GM12872 (cell line): ENCODE results near the gene NFATC2IP.

Source experiments
- TF ChIP-seq, protein P1 (sequence below): IDR thresholded peaks from 3 replicates; pipeline ENCODE4 v1.5.1; 2011; ENCODE audit warnings: low read depth, mild to moderate bottlenecking, low read length, moderate library complexity; ENCODE audit not compliant: insufficient read depth

The NFATC2IP gene

DNA sequence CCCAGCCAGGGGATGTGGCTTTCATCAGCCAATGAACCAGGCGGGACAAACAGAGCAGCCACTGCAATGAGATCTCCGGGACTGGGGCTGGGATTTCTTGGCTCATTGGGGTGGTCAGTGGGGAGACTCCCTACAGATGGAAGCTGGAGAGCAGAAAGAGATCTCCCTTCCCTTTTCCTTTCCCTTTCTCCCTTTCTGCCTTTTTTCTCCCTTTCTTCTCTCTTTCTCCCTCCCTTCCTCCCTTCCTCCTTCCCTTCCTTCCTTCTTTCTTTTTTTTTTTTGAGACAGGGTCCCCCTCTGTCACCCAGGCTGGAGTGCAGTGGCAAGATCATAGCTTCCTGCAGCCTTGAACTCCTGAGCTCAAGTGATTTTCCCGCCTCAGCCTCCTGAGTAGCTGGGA, 48.1 kb downstream of the NFATC2IP start:
- TF ChIP-seq, protein P1, sequence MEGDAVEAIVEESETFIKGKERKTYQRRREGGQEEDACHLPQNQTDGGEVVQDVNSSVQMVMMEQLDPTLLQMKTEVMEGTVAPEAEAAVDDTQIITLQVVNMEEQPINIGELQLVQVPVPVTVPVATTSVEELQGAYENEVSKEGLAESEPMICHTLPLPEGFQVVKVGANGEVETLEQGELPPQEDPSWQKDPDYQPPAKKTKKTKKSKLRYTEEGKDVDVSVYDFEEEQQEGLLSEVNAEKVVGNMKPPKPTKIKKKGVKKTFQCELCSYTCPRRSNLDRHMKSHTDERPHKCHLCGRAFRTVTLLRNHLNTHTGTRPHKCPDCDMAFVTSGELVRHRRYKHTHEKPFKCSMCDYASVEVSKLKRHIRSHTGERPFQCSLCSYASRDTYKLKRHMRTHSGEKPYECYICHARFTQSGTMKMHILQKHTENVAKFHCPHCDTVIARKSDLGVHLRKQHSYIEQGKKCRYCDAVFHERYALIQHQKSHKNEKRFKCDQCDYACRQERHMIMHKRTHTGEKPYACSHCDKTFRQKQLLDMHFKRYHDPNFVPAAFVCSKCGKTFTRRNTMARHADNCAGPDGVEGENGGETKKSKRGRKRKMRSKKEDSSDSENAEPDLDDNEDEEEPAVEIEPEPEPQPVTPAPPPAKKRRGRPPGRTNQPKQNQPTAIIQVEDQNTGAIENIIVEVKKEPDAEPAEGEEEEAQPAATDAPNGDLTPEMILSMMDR = no peak

DNA sequence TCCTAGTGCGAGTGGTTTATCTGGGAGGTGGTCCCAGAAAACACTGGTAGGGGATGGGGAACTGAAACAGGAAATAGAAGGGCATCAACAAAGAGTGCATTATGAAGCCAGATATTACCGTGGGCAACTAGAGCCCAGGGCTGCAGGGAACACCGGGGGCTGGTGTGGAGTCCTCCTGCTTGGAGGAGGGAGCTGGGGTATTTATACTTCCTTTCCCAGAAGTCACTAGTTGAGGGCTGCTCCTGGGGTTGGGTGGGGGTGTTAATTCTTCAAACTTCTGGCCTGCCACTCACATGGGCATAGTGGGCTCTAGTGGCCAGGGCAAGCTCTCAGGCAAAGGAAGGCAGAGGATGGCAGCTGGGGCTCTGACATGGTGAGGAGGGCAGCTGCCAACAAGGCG, 48.8 kb downstream of the NFATC2IP start:
- TF ChIP-seq, protein P1 = no peak

DNA sequence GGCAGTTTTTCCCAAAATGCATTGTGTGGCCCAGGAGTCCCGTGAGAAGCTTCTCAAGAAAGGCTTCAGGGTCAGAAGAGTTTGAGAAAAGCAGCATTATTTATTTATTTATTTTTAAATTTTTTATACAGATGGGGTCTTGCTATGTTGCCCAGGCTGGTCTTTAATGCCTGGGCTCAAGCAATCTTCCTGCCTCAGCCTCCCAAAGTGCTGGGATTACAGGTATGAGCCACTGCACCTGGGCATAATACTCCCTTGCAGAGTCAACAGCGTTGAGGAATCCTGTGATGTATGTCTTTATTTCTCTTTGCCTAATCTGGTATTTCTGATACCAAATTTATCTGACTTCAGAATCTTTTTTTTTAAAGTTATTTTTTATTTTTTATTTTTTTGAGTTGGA, 49.3 kb downstream of the NFATC2IP start:
- TF ChIP-seq, protein P1 = no peak

DNA sequence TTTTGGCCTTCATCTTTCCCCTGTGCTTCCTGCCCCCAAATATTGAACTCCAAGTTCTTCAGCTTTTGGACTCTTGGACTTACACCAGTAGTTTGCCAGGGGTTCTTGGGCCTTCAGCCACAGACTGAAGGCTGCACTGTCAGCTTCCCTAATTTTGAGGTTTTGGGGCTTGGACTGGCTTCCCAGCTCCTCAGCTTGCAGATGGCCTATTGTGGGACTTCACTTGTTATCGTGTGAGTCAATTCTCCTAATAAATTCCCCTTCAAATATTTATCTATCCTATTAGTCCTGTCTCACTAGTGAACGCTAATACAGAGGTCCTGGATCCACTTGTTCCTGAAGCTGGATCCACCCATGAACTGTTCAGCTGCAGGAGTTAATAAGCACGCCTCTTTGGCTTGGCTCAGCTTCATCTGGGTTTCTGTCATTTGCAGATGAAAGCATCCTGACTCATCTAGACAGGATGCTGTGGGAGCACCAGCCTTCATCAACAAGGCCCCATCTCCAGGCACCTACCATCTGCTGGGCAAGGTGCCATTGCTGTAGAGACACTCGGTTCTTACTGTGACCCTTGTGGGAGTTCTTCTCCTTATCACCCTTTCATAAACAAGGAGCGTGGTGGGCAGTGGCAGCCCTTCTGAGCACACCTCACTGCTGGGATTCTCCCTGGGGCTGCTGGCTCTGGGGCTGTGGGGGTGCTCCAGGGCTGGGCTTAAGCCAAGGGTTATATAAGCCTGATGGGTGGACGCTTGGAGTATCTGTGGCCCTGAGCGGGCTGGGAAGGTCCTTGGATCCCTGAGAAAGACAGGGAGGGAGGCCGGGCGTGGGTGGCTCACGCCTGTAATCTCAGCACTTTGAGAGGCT, 57.2 kb downstream of the NFATC2IP start:
- TF ChIP-seq, protein P1 = no peak

DNA sequence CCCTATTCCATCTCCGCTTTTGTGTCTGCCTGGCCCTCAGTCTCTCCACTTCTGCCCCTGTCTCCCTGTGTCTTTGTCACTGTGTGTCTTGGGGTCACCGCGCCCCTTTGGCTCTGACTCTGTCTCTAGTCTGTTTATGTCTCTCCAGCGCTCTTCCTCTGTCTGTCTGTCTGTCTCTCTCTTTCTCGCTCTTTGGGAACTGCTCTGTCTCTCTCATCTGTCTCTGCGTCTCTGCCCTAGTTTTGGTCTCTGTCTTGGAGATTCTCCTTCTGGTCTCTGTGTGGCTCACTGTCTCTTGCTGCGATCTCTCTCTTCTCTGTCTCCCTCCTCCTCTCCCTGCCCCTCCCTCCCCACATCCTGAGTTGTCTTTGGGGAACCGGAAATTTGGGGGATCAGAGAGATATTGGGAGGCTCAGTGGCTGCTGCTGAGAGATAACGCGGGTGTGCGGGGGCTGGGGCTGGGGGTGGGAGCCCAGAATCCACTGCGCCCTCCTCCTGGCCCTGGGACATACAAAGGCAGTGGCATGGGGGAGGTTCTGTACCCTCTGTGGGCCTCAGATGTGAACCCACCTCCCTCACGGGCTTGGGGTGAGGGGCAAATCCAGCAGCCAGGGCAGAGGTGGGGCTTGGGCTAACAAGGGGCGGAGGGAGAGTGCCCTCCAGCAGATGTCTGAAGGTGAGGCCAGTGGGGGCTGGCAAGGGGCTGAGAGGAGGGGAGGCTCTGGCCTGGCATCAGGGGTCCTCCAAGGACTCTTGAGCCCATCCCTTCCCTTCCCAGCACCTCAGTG, 58.5 kb downstream of the NFATC2IP start:
- TF ChIP-seq, protein P1 = no peak

DNA sequence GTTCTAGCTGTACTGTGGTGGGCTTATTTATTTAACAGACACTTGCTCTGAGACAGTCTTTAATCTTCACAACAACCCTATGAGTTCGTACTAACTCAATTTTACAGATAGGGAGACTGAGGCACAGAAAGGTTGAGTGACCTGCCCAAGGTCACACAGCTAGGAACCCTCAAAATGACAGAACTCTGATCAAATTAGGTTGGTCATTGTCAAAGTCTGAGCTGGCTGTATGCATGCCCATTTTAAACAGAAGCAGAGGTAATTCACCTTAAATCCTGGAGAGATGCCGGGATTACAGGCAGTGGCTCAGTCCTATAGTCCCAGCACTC, 59.1 kb downstream of the NFATC2IP start:
- TF ChIP-seq, protein P1 = no peak

DNA sequence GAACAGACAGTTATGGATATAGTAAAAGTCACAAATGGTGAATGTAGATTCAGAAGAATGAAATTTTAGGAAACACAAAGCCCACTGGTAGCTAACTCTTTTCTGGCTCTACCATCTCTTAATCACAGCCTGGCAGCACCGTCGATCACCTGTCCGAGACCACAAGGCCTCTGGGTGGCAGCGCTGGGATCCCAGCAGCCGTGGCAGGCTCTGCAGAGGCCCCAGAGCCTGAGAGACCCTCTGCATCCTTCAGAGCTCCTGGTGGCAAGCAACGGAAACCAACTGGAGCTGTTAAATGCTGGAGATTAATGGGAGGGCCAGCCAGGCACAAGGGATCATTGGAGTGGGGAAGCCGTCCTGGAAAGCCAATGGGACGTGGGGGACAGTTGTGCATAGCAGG, 60.4 kb downstream of the NFATC2IP start:
- TF ChIP-seq, protein P1 = no peak
